GM12865 (cell line): ENCODE measurements around the gene SIGLEC7.
A peak's percentile ranks its signal among the peaks of the same experiment; 100 is the strongest.
"Not testable (repeated sequence)": the region's sequence is repeated elsewhere in the genome, so short reads cannot be mapped to it uniquely, and the experiment has no call there.

Experiments used
- DNase-seq: peaks from one replicate; pipeline ENCODE4 v3.0.0; 2010; ENCODE audit warnings: low read depth
- H3K4me3 ChIP-seq: 2 replicates; pipeline ENCODE4 v1.5.1; 2011; ENCODE audit warnings: mild to moderate bottlenecking, low read depth, low read length, control low read depth
- TF ChIP-seq, protein P1 (sequence below): IDR thresholded peaks from 2 replicates; pipeline ENCODE4 v1.5.1; 2011; ENCODE audit warnings: low read length, control low read depth, low read depth, inconsistent platforms; ENCODE audit not compliant: insufficient read depth; ENCODE audit errors: missing control alignments

The SIGLEC7 gene

DNA sequence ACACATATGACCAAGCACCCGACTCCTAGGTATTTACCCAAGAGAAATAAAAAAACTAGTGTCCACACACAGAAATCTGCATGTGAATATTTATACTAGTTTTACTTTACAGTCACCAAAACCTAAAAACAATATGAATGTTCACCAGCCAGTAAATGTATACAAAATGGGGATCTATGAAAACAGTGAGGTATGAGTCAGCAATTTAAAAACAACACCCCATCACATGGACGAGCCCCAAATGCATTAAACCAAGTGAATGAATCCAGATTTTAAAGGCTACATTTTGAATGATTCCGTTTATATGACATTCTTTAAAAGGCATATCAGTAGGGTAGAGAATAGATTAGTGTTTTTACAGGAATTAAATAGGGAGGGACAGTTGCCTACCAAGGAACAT, 22.1 kb downstream of the SIGLEC7 start:
- H3K4me3 ChIP-seq = no peak overlapping the region
- TF ChIP-seq, protein P1, sequence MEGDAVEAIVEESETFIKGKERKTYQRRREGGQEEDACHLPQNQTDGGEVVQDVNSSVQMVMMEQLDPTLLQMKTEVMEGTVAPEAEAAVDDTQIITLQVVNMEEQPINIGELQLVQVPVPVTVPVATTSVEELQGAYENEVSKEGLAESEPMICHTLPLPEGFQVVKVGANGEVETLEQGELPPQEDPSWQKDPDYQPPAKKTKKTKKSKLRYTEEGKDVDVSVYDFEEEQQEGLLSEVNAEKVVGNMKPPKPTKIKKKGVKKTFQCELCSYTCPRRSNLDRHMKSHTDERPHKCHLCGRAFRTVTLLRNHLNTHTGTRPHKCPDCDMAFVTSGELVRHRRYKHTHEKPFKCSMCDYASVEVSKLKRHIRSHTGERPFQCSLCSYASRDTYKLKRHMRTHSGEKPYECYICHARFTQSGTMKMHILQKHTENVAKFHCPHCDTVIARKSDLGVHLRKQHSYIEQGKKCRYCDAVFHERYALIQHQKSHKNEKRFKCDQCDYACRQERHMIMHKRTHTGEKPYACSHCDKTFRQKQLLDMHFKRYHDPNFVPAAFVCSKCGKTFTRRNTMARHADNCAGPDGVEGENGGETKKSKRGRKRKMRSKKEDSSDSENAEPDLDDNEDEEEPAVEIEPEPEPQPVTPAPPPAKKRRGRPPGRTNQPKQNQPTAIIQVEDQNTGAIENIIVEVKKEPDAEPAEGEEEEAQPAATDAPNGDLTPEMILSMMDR = no peak
- DNase-seq = no peak

DNA sequence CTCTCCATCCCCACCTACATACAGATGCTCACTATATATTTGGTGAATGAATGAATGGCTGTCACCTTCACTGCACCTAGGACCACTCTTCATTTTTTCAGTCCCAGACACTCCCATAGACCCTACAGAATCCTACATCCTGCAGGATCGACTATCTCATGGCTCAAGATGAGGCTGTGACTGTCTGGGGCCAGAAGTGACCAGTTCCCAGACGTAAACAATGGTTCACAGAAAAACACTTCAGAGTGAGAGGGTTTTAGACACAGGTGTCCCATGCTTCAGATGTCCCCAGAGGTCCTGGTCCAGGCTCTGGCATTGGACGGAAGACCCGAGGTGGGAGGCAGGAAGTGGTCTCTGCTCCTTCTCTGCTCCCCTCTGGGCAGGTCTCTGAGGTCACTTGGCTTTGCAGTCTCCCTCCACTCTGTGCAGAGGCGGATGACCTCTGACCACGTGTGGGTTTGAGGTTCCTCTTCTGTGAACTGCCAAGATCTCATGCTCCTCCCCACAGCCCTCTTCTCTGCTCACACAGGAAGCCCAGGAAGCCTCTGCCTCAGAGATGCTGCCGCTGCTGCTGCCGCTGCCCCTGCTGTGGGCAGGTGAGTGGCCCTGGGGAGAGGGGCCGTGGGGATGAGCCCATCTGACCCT, 24.9 kb downstream of the SIGLEC7 start:
- H3K4me3 ChIP-seq = peak overlapping the region; percentile 11; the same call in 1 of the 2 replicates
- TF ChIP-seq, protein P1 = no peak
- DNase-seq = peak; percentile 71

DNA sequence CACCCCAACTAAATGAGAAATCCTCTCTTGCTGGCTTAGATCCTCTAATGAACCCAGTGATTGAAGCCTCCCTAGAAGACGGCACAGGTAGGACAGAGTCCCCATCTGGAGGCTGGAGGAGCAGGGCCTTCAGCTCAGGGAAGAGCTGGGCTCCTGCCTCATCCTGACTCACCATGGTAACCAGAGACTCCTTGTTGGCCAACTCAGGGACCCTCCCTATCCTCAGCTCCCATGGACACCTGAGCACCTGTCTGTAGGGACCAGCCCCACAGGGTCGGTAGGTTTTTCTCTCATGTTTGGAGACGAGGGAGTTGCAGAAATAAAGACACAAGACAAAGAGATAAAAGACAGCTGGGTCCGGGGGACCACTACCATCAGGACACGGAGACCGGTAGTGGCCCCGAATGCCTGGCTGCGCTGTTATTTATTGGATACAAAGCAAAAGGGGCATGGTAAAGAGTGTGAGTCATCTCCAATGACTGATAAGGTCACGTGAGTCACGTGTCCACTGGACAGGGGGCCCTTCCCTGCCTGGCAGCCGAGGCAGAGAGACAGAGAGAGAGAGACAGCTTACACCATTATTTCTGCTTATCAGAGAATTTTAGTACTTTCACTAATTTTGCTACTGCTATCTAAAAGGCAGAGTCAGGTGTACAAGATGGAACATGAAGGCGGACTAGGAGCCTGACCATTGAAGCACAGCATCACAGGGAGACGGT, 26.6 kb downstream of the SIGLEC7 start:
- TF ChIP-seq, protein P1 = no peak
- DNase-seq = no peak
- H3K4me3 ChIP-seq = no peak overlapping the region

DNA sequence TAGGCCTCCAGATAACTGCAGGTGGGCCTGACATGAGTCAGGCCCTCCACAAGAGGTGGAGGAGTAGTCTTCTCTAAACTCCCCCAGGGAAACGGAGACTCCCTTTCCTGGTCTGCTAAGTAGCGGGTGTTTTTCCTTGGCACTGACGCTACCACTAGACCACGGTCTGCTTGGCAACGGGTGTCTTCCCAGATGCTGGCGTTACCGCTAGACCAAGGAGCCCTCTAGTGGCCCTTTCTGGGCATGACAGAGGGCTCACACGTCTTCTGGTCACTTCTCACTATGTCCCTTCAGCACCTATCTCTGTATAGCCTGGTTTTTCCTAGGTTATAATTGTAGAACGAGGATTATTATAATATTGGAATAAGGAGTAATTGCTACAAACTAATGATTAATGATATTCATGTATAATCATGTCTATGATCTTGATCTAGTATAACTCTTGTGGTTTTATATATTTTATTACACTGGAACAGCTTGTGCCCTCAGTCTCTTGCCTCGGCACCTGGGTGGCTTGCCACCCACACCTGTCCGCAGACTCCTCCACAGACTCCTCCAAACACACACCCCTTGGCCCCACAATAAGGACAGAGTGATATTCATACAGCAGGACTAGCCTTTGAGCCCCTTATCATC, 27.3 kb downstream of the SIGLEC7 start:
- peak; percentile 67 for DNase-seq
- TF ChIP-seq, protein P1 = peak; percentile 75
- not testable (repeated sequence) for H3K4me3 ChIP-seq

DNA sequence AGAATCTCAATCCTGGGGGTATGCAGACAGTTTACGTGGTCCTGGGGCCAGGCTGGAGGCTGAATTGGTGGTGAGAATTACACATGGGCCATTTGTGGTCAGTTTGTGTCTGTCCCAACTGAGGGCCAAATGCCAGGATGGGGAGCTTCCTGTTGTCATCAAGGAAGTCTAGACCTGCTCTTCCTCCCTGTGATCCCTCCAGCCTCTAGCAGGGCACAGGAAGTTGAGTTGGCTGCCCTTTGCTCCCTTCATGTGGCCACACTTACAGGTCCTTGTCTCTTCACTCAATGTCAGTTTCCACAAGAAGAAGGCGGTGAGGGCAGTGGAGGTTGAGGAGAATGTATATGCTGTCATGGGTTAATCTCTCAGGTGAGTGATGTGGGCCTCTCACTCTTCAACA, 30.1 kb downstream of the SIGLEC7 start:
- TF ChIP-seq, protein P1 = no peak
- H3K4me3 ChIP-seq = no peak overlapping the region
- no peak for DNase-seq

DNA sequence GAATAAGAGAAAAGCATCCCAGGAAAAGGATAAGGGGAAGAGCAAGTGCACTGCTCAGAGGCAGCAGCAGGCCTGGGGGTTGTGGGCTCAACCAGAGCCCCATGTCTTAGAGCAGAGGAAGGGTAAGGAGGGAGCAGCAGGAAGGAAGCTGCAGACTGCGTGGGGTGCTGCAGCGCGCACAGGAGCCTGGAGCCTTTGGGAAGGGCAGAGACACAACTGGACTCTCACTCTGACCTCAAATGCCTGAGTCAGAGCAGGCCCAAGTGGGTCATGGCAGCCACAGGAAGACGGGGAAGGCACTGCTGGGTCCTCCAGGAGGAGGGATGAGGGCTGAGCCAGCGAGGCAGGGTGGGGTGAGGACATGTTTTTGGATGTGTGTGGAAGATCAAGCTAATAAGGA, 31.6 kb downstream of the SIGLEC7 start:
- DNase-seq = no peak
- TF ChIP-seq, protein P1 = no peak
- H3K4me3 ChIP-seq = no peak overlapping the region

DNA sequence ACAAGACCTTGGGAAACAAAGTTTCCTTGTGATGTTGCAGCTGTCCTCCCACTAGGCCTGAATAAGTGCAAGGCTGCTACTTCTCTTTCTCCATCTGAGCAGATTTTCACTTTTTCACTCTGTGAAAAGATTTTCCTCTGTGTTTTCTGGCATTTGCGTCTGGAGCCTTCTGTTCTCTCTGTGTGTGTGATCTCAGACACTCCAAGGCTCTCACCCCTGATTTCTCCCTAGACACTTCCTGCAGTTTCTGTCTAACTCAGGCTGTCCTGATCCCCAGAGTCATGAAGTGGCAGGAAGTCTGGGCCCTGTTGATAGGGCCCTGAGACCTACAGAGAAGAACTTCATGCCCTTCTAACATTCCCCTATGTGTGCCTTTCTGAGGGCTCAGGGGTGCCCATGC, 37.2 kb downstream of the SIGLEC7 start:
- no peak for DNase-seq
- TF ChIP-seq, protein P1 = no peak
- H3K4me3 ChIP-seq = no peak overlapping the region
